ENCODE measurements around the gene PSMG3. TPM values are rescaled to one million over a fixed set of nuclear protein-coding genes. Genes with fewer than 3 reads are reported as not detected.

The PSMG3 gene, protein sequence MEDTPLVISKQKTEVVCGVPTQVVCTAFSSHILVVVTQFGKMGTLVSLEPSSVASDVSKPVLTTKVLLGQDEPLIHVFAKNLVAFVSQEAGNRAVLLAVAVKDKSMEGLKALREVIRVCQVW
- 47.0 and 47.7 TPM in 2 replicates for total RNA-seq (2012; rRNA removed)

DNA sequence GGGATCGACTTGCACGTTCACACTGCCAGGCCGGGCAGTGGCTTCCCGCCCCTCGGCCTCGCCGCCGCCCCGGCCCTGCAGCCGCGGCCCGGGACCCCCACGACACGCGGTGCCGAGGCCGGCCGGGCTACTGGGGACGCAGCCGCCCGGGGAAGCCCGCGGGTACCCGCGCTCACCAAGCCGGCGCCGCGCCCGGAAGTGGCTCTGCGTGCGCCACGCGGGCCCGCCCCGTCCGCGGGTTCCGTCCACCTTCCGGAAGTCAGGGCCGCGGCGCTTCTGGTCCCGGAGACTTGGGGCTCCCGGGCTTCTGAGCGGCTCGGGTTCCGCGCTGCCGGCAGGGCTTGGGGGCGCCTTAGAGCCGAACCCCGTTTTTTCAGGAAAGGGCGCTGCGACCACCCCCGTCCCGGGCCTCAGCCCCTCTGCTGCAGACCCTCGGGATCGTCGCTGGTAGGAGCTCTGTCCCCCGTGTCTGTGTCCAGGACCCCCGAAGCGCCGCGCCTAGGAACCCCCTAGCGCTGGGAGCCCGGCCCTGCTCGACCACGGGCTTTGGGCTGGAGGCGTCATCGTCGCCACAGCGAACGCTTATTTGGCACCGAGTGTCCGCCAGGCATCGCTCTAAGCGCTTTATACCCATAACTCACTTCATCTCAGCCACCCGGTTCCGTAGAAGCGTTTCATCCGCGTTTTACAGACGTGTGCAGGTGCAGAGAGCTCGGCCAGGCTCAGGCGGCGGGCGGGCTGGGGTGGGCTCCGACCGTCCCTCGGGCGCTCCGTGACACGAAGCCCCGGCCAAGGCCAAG is at the start of gene PSMG3:
PSMG3 (minus strand) TSS at position 200 of the 800 bp plus-strand sequence. CDS start 693 bp downstream, outside the sequence.
- Histone ChIP-seq H3K27me3 (ENCODE audit: control insufficient read depth, insufficient read depth, low read length) (no peaks in the 10 kb centered on the region), H3K4me1 (ENCODE audit: control insufficient read depth, insufficient read depth, low read length) (peaks cover 44% of the 10 kb centered on the region), H3K9ac (ENCODE audit: low read depth, low read length) (peak within 1 kb of the TSS; percentile 100), H3K4me2 (ENCODE audit: low read length) (peak within 1 kb of the TSS; percentile 79), H3K36me3 (ENCODE audit: insufficient read depth, low read length) (no peaks in the 10 kb centered on the region), H3K4me3 (ENCODE audit: low read length) (peak within 1 kb of the TSS; percentile 99), H3K9me3 (replicated peaks; ENCODE audit: low read length) (no peaks in the 10 kb centered on the region)

DNA sequence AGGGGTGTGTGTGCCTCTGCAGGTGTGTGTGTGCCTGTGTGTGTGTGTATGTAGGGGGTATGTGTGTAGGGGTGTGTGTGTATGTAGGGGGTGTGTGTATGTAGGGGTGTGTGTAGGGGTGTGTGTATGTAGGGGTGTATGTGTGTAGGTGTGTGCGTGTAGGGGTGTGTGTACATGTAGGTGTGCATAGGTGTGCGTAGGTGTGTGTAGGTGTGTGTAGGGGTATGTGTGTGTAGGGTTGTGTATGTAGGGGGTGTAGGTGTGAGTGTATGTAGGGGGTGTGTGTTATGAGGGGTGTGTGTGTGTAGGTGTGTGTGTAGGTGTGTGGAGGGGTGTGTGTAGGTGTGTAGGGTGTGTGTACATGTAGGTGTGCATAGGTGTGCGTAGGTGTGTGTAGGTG is 48.6 kb upstream of the PSMG3 start:
- H3K9ac ChIP-seq (ENCODE audit: low read depth, low read length): no peak overlapping the region
- H3K27me3 ChIP-seq (ENCODE audit: control insufficient read depth, insufficient read depth, low read length): peaks cover 29% of the 10 kb centered on the region
- H3K9me3 ChIP-seq (replicated peaks; ENCODE audit: low read length): no peaks in the 10 kb centered on the region
- no peaks in the 10 kb centered on the region for H3K36me3 ChIP-seq (ENCODE audit: insufficient read depth, low read length)
- no peaks in the 10 kb centered on the region for H3K4me1 ChIP-seq (ENCODE audit: control insufficient read depth, insufficient read depth, low read length)
- H3K4me2 ChIP-seq (ENCODE audit: low read length): no peak overlapping the region
- H3K4me3 ChIP-seq (ENCODE audit: low read length): no peak overlapping the region

DNA sequence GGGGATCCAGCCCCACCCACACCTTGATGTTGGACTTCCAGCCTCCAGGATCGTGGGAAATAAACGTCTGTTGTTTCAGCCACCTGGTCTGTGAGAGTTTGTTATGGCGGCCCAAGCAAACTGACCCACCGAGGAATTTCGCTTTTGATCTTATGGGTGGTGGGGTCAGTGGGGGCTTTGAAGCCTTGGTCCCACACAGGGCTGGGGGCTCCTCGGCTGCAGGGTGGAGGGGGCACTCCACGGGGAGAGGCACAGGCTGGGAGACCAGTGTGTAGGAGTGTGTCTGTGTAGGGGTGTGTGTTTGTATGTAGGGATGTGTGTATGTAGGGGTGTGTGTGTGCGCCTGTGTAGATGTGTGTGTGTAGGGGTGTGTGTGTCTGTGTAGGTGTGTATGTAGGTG is 48.1 kb upstream of the PSMG3 start:
- Histone ChIP-seq H3K9me3 (replicated peaks; ENCODE audit: low read length) (no peaks in the 10 kb centered on the region), H3K4me2 (ENCODE audit: low read length) (no peak overlapping the region), H3K4me1 (ENCODE audit: control insufficient read depth, insufficient read depth, low read length) (no peaks in the 10 kb centered on the region), H3K36me3 (ENCODE audit: insufficient read depth, low read length) (no peaks in the 10 kb centered on the region), H3K27me3 (ENCODE audit: control insufficient read depth, insufficient read depth, low read length) (peaks cover 29% of the 10 kb centered on the region), H3K9ac (ENCODE audit: low read depth, low read length) (no peak overlapping the region), H3K4me3 (ENCODE audit: low read length) (no peak overlapping the region)

DNA sequence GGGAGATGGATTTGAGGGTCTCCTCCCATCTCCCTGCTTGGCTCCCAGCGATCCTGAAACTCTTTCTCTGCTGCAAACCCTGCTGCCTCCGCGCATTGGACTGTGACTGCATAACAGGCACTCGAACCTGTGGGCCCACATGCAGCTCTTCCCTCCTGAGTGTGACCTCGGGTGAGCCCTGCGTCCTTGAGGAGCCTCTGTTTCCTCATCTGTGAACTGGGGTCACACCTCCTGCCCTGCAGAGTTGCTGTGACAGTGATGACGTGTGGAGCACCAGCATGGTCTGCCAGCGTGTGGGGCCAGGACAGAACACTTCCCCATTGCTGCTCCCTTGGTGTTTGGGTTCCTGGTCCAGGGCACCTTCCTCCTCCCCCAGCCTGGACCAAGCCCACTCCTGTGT is 46.9 kb upstream of the PSMG3 start:
- Histone ChIP-seq H3K4me2 (ENCODE audit: low read length) (no peak overlapping the region), H3K9me3 (replicated peaks; ENCODE audit: low read length) (no peaks in the 10 kb centered on the region), H3K4me1 (ENCODE audit: control insufficient read depth, insufficient read depth, low read length) (peaks cover 3% of the 10 kb centered on the region), H3K4me3 (ENCODE audit: low read length) (no peak overlapping the region), H3K9ac (ENCODE audit: low read depth, low read length) (no peak overlapping the region), H3K36me3 (ENCODE audit: insufficient read depth, low read length) (no peaks in the 10 kb centered on the region), H3K27me3 (ENCODE audit: control insufficient read depth, insufficient read depth, low read length) (peaks cover 27% of the 10 kb centered on the region)

DNA sequence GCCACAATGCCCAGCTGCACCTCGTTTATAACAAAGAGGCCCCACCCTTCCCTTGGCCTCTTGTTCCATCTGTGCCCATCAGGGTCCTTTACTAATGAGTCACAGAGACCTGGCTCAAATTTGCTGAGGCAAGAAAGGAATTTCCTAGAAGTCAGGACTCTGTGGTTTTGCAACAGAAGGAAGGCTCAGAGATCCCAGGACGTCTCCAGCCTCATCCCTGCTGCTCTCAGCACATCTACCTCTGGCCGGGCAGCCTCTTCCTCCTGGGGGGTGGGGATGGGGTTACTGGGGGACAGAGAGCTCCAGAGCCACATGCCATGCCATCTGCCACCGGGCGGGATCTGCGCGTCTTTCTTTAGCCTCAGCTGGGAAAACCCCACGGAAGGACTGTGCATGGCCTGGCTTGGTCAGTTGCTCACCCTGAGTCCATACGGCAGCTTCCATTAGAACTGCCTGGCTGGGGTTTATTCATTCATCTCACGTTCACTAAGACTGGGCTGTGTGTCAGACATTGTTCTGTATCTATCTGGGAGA is 41.9 kb upstream of the PSMG3 start:
- H3K27me3 ChIP-seq (ENCODE audit: control insufficient read depth, insufficient read depth, low read length): peaks cover 34% of the 10 kb centered on the region
- H3K4me3 ChIP-seq (ENCODE audit: low read length): no peak overlapping the region
- no peaks in the 10 kb centered on the region for H3K9me3 ChIP-seq (replicated peaks; ENCODE audit: low read length)

DNA sequence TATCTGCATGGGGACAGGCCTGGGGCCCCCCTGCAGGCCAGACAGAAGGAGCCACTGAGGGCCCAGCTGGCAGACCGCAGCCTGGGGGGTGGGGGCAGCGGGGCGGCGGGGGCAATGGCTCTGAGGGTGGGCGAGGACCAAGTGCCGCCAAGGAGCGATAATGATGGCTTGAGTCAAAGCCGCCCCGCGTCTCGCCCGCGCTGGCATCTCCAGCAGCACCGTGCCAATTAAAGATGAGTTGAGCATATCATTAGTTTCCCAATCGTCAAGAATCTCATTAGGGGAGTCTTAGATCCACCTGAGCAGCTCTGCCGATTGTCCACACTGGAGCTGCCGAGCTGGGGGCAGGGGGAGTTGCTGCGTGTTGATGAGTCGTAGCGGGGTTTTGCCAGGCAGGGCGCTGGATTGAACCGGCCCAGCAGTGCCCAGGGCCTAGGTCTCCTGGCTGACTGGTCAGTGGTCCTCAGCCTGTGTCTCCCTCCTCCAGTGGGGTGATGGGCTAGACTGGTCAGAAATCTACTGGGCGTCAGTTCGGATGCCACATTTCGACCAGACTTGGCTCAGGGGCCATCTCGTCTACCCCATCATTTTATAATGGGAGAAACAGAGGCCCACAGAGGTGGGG is 41.0 kb upstream of the PSMG3 start:
- Histone ChIP-seq H3K4me3 (ENCODE audit: low read length) (no peak overlapping the region), H3K9me3 (replicated peaks; ENCODE audit: low read length) (no peaks in the 10 kb centered on the region), H3K36me3 (ENCODE audit: insufficient read depth, low read length) (no peaks in the 10 kb centered on the region), H3K27me3 (ENCODE audit: control insufficient read depth, insufficient read depth, low read length) (peaks cover 36% of the 10 kb centered on the region), H3K4me1 (ENCODE audit: control insufficient read depth, insufficient read depth, low read length) (peaks cover 8% of the 10 kb centered on the region), H3K9ac (ENCODE audit: low read depth, low read length) (no peak overlapping the region), H3K4me2 (ENCODE audit: low read length) (no peak overlapping the region)

More for the DNA sequence above, 41.9 kb upstream of the PSMG3 start:
- peaks cover 8% of the 10 kb centered on the region for H3K4me1 ChIP-seq (ENCODE audit: control insufficient read depth, insufficient read depth, low read length)
- no peak overlapping the region for H3K9ac ChIP-seq (ENCODE audit: low read depth, low read length)
- H3K36me3 ChIP-seq (ENCODE audit: insufficient read depth, low read length): no peaks in the 10 kb centered on the region
- peak overlapping the region; percentile 31 for H3K4me2 ChIP-seq (ENCODE audit: low read length)

DNA sequence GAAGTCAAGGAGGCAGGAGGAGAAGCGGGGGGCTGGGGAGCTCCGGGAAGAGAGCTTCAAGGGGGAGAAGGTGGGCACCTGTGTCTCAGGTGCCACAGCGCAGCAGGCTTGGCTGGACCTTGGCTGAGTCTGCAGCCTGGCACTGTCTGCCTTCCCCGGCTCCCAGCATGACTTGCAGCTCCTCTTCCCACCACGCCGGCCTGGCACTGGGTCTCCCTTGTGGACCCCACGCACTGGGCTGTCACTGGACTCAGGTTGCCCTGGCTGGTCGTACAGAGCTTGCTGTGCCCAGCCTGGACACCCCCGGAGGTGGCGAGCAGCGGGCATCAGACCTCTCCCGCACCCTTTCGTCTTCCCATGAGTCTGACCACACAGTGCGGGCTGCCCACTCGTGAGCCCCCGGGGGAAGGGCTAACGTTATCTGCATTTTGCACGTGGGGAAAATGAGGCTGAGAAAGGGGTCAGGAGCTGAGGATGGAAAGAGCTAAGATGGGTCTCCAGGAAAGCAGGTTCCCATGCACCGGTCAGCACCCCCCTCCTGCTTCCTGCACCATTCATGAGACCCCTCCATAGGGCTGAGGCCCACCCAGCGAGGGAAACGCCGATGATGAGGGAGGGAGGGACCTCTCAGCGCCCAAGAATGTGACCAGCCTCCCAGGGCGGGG is 40.3 kb upstream of the PSMG3 start:
- Histone ChIP-seq H3K4me2 (ENCODE audit: low read length) (no peak overlapping the region), H3K4me3 (ENCODE audit: low read length) (no peak overlapping the region), H3K36me3 (ENCODE audit: insufficient read depth, low read length) (no peaks in the 10 kb centered on the region), H3K9ac (ENCODE audit: low read depth, low read length) (no peak overlapping the region), H3K4me1 (ENCODE audit: control insufficient read depth, insufficient read depth, low read length) (peaks cover 8% of the 10 kb centered on the region), H3K9me3 (replicated peaks; ENCODE audit: low read length) (no peaks in the 10 kb centered on the region), H3K27me3 (ENCODE audit: control insufficient read depth, insufficient read depth, low read length) (peaks cover 34% of the 10 kb centered on the region)

DNA sequence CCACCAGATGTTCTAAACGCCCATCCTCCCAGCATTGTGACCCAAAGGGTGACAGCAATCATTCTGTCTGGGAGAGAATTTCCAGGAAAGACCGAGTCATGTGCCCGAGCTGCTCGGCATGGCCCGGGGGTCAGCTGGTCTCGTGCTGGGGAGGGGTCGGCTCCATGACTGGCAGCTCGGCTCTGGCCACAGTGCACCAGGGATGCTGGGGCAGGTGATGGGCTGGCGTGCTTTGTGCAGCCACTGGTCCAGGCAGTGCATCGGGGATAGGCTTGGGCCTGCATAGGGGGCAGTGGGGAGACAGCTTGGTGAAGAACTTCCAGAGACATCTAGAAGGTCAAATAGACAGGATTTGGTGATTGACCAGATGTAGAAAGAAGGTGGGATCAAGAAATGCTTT is 39.2 kb upstream of the PSMG3 start:
- Histone ChIP-seq H3K4me3 (ENCODE audit: low read length) (no peak overlapping the region), H3K27me3 (ENCODE audit: control insufficient read depth, insufficient read depth, low read length) (peaks cover 35% of the 10 kb centered on the region), H3K4me2 (ENCODE audit: low read length) (no peak overlapping the region), H3K4me1 (ENCODE audit: control insufficient read depth, insufficient read depth, low read length) (peaks cover 8% of the 10 kb centered on the region), H3K9me3 (replicated peaks; ENCODE audit: low read length) (no peaks in the 10 kb centered on the region), H3K9ac (ENCODE audit: low read depth, low read length) (no peak overlapping the region), H3K36me3 (ENCODE audit: insufficient read depth, low read length) (no peaks in the 10 kb centered on the region)

DNA sequence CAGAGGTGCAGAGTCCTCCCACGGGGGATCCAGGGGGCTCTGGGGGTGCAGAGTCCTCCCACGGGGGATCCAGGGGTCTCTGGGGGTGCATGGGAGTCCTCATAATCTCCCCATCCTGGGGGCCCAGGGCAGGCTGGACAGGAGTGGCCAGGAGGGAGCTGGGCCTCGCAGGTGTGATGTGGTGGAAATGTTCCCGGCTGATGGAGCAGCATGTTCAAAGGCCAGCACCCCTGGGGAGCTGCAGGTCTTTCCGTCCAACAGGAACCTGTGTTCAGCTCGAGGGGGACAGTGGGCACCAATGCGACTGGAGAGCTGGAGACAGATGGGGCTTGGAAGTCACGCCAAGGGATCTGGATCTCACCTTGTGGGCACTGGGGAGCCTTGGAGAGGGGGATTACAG is 38.5 kb upstream of the PSMG3 start:
- no peaks in the 10 kb centered on the region for H3K9me3 ChIP-seq (replicated peaks; ENCODE audit: low read length)
- no peak overlapping the region for H3K9ac ChIP-seq (ENCODE audit: low read depth, low read length)
- no peaks in the 10 kb centered on the region for H3K36me3 ChIP-seq (ENCODE audit: insufficient read depth, low read length)
- H3K4me2 ChIP-seq (ENCODE audit: low read length): no peak overlapping the region
- no peak overlapping the region for H3K4me3 ChIP-seq (ENCODE audit: low read length)
- peaks cover 42% of the 10 kb centered on the region for H3K27me3 ChIP-seq (ENCODE audit: control insufficient read depth, insufficient read depth, low read length)
- H3K4me1 ChIP-seq (ENCODE audit: control insufficient read depth, insufficient read depth, low read length): peaks cover 8% of the 10 kb centered on the region

DNA sequence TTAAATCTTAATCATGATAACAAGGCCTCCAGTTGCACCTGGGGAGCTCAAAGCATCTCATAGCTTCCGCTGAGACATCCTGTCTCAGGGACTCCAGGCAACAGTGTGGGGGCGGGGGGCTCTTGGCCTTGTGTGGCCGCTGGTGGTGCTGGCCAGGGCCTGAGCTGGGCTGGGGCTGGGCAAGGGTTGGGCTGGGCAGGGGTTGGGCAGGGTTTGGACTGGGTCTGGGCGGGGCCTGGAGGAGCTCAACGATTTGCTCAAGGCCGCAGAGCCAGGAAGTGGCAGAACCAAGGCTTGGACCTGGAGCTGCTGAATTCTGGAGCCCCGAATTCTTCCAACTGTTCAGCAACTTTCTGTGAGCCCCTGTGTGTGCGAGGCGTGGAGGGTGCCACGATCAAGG is 37.9 kb upstream of the PSMG3 start:
- Histone ChIP-seq H3K4me3 (ENCODE audit: low read length) (no peak overlapping the region), H3K4me1 (ENCODE audit: control insufficient read depth, insufficient read depth, low read length) (peaks cover 8% of the 10 kb centered on the region), H3K27me3 (ENCODE audit: control insufficient read depth, insufficient read depth, low read length) (peaks cover 45% of the 10 kb centered on the region), H3K36me3 (ENCODE audit: insufficient read depth, low read length) (no peaks in the 10 kb centered on the region), H3K9ac (ENCODE audit: low read depth, low read length) (no peak overlapping the region), H3K4me2 (ENCODE audit: low read length) (no peak overlapping the region), H3K9me3 (replicated peaks; ENCODE audit: low read length) (no peaks in the 10 kb centered on the region)

DNA sequence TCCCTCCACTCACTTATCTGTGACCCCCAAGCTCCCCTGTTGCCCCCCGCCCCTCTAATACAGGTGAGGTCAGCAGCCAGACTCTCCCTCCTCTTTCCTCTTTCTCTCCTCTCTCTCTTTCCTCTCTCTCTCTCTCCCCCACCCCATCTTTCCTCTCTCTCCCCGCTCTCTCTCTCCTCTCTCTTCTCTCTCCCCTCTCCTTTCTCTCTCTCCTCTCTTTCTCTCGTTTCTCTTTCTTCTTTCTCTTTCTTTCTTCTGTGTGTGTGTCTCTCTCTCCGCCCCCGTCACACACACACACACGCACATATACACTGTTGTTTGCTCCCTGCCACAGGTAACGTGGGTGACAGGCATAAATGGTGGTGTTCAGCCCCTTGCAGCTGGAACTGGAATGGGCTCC is 37.2 kb upstream of the PSMG3 start:
- Histone ChIP-seq H3K9ac (ENCODE audit: low read depth, low read length) (no peak overlapping the region), H3K4me3 (ENCODE audit: low read length) (no peak overlapping the region), H3K27me3 (ENCODE audit: control insufficient read depth, insufficient read depth, low read length) (peaks cover 52% of the 10 kb centered on the region), H3K36me3 (ENCODE audit: insufficient read depth, low read length) (no peaks in the 10 kb centered on the region), H3K9me3 (replicated peaks; ENCODE audit: low read length) (no peaks in the 10 kb centered on the region), H3K4me2 (ENCODE audit: low read length) (no peak overlapping the region), H3K4me1 (ENCODE audit: control insufficient read depth, insufficient read depth, low read length) (peaks cover 8% of the 10 kb centered on the region)

All from skeletal muscle satellite cell (primary cell).